HG03432 (cell line): ENCODE data around the gene NTM.

Experiments
- ATAC-seq: cut with Tn5 transposase; IDR thresholded peaks from one replicate; pipeline ENCODE4 v1.9.1; 2021; ENCODE audit warnings: mild to moderate bottlenecking, moderate library complexity; ENCODE audit not compliant: unreplicated experiment

The NTM gene

GRCh38 chr11:131372234-131372962 lies 2.0 kb downstream of the NTM start:
- ATAC-seq, result no peak

- ATAC-seq, result no peak
These were observed 2.8 kb downstream of the NTM start for GRCh38 chr11:131373095-131373725.

GRCh38 chr11:131373756-131374155 lies 3.3 kb downstream of the NTM start:
- no peak for ATAC-seq

- ATAC-seq, result no peak
These were observed 5.0 kb downstream of the NTM start for GRCh38 chr11:131375421-131375820.

GRCh38 chr11:131375915-131376314 lies 5.5 kb downstream of the NTM start:
- ATAC-seq, result no peak

GRCh38 chr11:131378931-131379330 lies 8.5 kb downstream of the NTM start:
- peak; percentile 78 for ATAC-seq

GRCh38 chr11:131385763-131386390 lies 15.5 kb downstream of the NTM start:
- no peak for ATAC-seq

GRCh38 chr11:131386408-131386807 lies 16.0 kb downstream of the NTM start:
- ATAC-seq, result no peak

- ATAC-seq, result no peak
These were observed 17.6 kb downstream of the NTM start for GRCh38 chr11:131388030-131388429.

GRCh38 chr11:131389582-131389981 lies 19.2 kb downstream of the NTM start:
- no peak for ATAC-seq

GRCh38 chr11:131391176-131391575 lies 20.8 kb downstream of the NTM start:
- no peak for ATAC-seq

- ATAC-seq, result no peak
These were observed 22.3 kb downstream of the NTM start for GRCh38 chr11:131392528-131393255.

- no peak for ATAC-seq
These were observed 23.3 kb downstream of the NTM start for GRCh38 chr11:131393691-131394090.

- ATAC-seq, result no peak
These were observed 27.3 kb downstream of the NTM start for GRCh38 chr11:131397675-131398074.

- no peak for ATAC-seq
These were observed 31.6 kb downstream of the NTM start for GRCh38 chr11:131402040-131402439.

GRCh38 chr11:131404010-131404409 lies 33.6 kb downstream of the NTM start:
- no peak for ATAC-seq

- peak; percentile 58 for ATAC-seq
These were observed 37.7 kb downstream of the NTM start for GRCh38 chr11:131408025-131408640.

- ATAC-seq, result no peak
These were observed 38.9 kb downstream of the NTM start for GRCh38 chr11:131409345-131409744.

- ATAC-seq, result no peak
These were observed 41.2 kb downstream of the NTM start for GRCh38 chr11:131411636-131412035.

GRCh38 chr11:131412061-131412460 lies 41.6 kb downstream of the NTM start:
- ATAC-seq, result no peak

GRCh38 chr11:131413217-131413616 lies 42.8 kb downstream of the NTM start:
- no peak for ATAC-seq
